ENCODE results near the gene LAYN.

LAYN gene, protein sequence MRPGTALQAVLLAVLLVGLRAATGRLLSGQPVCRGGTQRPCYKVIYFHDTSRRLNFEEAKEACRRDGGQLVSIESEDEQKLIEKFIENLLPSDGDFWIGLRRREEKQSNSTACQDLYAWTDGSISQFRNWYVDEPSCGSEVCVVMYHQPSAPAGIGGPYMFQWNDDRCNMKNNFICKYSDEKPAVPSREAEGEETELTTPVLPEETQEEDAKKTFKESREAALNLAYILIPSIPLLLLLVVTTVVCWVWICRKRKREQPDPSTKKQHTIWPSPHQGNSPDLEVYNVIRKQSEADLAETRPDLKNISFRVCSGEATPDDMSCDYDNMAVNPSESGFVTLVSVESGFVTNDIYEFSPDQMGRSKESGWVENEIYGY

DNA sequence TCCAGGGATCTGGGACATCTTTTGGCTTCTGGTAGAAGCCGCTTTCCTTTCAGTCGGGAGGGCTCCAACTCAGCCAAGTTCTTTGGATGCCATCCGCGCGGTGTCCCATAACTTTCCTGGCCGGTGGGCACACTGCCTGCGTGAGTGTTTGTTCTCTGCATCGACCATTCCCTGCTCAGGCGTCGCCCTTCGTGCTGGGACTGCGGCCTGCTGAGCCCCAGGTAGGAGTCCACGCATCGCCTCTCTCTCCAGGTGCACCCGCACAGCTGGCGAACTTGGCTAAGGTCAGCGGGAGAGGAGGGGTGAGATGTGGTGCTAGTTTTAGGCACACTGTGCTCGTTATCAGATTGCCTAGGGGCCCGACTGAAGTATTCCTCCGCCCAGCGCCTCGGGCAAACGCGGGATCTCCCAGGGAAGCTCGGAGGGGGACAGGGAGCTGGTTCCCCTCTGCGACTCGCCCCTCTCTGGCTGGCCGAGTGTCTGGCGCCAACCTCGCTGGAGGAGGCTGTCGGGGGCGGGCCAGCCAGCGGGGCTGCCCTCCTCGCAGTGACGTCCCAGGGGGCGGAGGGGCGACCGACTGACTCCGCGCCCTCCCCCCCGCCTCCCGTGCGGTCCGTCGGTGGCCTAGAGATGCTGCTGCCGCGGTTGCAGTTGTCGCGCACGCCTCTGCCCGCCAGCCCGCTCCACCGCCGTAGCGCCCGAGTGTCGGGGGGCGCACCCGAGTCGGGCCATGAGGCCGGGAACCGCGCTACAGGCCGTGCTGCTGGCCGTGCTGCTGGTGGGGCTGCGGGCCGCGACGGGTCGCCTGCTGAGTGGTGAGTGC is at the start of gene LAYN:
LAYN (plus strand) TSS at position 607 of the 823 bp plus-strand sequence; CDS start at position 731, 124 bp downstream.
- no peak for DNase-seq

DNA sequence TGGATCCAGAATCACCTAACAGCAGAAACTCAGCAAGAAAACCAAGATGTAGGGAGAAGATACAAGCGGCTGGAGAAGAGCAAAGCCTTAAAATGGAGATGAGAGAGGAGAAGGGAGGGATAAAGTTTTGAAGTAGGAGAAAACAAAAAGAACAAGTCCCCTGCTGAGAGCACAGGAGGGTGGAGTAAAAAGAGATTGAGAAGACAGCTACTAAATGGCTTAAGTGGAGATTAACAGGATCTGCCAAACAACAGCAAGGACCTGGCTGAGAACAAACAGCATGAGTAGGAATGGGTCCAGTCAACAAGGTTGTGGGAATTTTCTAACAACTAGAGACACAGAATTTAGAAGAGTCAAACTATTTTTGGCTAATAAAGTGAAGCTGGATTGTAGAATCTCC is 46.5 kb upstream of the LAYN start:
- no peak for DNase-seq

GRCh38 chr11:111499483-111499882 is 41.0 kb upstream of the LAYN start:
- no peak for DNase-seq

- DNase-seq = no peak
Observed at GRCh38 chr11:111500481-111500880, 40.0 kb upstream of the LAYN start.

- no peak for DNase-seq
Observed at GRCh38 chr11:111502611-111503010, 37.9 kb upstream of the LAYN start.

- no peak for DNase-seq
Observed at GRCh38 chr11:111510311-111510710, 30.2 kb upstream of the LAYN start.

- DNase-seq = no peak
Observed at GRCh38 chr11:111512296-111513239, 28.0 kb upstream of the LAYN start, which contains the start of gene BTG4. Gene BTG4 (minus strand): TSS chr11:111512386. CDS start chr11:111498776, 13,610 bp downstream.

DNA sequence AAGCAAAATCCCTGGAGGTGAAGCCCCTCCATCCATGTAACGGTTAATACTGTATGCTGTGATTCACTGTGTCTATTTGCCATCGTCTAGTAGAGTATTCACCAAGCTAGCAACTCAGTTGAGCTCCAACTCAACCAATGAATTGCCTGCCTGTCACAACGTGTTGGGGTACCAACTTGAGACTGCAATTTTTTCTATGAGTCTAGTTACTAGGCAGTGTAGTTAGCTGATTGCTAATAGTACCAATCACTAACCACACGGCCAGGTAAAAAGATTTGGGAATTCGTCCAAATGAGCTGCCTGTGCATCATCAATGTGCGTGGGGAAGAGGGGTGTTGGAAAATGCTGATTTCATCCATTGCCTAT is 27.3 kb upstream of the LAYN start:
- DNase-seq = no peak

DNA sequence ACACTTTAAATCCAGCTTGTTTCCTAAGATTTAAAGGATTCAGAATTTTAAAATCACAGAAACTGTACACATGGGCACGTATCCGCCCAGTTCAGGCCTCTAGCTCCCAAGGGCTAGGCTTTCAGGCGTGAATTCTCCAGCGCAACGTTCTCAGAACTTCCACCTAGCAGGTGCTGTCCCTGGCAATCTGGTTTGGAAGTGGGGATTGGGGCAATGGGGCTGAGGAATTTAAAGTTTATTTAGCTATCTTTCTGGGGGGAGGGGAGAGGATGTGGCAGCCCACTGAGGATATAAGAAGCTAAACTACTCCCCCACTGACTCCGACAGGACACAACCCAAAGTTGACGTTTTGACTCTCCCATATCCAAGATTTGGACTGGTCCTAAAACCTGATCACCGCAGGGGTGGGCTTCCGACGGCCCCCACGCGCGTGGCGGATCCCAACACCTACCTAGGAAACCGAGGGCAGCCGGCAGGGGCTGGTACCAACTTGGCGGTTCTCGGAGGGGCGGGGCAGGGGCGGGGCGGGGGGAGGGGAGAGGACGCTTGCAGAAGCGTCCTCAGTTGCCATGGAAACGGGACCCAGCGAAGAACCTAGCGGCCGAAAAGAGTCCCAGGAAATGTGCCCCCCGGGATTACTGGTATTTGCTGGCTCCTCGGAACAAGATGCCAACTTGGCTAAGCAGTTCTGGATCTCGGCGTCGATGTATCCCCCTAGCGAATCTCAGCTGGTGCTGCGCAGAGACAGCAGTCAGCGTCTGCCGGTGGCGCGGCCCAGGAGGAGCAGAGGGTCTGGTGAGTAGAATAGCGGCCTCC is 26.1 kb upstream of the LAYN start, which contains the start of gene HOATZ:
HOATZ (plus strand) TSS at position 563 of the 816 bp plus-strand sequence; CDS start at position 570, 7 bp downstream.
- no peak for DNase-seq

DNA sequence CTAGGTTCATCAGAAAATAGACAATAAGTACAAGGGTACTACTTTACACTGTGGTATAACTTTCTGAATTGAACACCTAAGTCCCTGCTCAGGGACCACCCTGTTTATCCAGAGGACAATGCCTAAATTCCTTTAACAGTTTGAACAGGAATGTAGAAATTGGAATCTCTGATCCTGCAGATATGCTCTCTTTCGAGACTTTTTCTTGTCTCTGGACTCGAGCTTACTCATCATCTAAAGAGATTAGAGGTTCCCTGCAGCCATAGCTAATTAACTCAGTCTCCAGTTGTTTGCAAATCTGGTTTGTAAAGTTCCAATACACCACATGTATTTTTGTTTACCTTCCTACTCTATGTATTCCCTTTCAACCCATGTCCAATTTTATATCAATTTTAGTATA is 24.9 kb upstream of the LAYN start:
- no peak for DNase-seq

GRCh38 chr11:111518668-111519067 is 21.9 kb upstream of the LAYN start:
- DNase-seq = no peak

- no peak for DNase-seq
Observed at GRCh38 chr11:111520560-111520959, 20.0 kb upstream of the LAYN start.

- DNase-seq = no peak
Observed at GRCh38 chr11:111521135-111521534, 19.4 kb upstream of the LAYN start.

DNA sequence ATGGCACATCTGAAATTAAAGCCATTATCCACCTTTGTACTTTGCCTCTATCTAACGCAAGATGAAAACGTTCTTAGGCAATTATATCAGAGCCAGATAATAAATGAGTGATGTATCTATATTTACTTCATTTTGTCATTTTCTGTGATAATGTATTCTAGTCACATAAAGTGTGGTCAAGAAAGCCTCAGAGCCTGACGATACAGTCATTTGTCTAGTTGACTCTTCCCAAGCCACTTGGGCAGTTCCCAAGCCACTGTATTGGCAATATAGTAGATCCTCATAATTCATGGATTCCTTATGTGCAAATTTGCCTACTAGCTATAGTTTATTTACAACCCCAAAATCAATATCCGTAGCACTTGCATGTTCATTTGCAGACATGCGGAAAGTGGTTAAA is 18.1 kb upstream of the LAYN start:
- no peak for DNase-seq

DNA sequence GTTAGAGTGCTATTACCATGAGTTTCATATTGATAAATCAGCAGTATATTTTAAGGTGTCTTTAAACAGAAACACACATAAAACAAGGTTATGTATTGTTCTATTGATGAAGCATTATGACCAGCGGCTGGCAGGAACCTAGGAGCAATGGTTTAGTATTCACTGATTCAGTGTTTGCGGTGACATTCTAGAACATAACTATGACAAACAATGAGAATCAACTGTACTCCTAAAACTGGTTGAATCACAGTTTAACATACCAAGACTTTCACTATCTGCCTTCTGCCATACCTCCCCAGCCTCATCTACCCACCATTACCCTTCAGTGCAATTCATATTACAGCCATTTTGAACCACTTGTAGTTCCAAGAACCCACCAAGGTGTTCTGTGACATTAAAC is 17.2 kb upstream of the LAYN start:
- DNase-seq = no peak

DNA sequence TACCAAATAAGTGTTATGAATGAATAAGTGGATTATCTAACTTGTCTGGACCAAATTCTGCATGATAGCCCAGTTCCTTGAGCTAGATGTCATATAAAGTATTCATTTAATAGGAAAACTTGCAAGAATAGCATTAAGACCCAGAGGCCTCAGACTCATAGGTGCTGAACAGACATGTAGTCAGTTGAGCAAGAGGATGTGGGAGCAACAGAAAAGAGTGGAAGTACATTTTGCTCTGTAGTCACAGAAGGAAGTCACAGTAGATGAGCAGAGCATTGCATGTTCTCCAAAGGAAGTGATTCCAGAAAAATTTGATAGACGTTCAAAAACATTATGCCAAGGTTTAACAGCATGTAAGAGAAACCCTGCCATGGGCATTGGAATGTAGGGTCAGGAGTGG is 16.5 kb upstream of the LAYN start:
- DNase-seq = no peak

GRCh38 chr11:111525456-111525855 is 15.1 kb upstream of the LAYN start:
- no peak for DNase-seq

- no peak for DNase-seq
Observed at GRCh38 chr11:111526501-111526900, 14.0 kb upstream of the LAYN start.

GRCh38 chr11:111527279-111527678 is 13.2 kb upstream of the LAYN start:
- no peak for DNase-seq

DNA sequence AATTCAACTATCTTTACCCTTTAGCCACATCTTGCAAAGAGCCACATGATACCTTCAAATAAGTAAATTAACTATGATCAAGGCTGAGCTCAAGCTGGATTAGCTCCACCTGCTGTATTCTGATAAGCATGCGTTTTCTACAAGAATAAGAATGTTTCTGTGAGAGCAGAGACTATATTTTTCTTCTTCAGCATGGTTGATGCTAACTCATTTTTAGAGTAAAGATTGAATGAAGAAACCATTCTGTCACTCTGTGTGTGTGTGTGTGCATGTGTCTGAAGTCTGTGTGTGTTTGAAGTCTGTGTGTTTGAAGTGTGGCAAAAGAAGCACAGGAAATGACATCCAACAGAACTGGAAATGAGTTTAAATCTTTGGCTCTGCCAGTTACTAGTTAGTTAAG is 12.0 kb upstream of the LAYN start:
- DNase-seq = no peak

- no peak for DNase-seq
Observed at GRCh38 chr11:111530091-111530490, 10.4 kb upstream of the LAYN start.

DNA sequence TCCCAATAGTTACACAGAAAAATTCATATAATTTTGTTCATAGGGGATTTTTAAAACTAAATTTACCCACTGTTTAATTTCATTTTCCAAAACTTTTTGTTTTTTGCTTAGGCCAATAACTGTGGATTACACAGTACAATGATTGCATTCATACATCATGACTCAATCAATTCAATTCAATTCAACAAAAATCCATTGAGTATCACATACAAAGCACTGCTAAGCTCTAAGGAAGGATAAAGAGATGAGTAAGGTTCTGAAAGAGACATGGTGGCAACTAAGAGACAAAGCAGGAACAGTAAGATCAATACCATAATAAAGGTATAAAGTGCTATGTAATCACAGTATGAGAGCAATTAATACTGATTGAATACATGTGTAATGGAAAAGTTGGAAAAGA is 9.4 kb upstream of the LAYN start:
- no peak for DNase-seq

All from NK-92 treated with Interleukin-12 subunit alpha and Interleukin-12 subunit beta, amount 100 ng/mL, for 24 hours (cell line).